DMS114 treated with DMSO at 0.1 percent for 48 hours (cell line): ENCODE measurements around the gene ZSCAN2.
"Not testable (repeated sequence)": the region's sequence is repeated elsewhere in the genome, so short reads cannot be mapped to it uniquely, and the experiment has no call there.

Source experiments
- DNase-seq: peaks from one replicate; lab custom pipeline; 2025; ENCODE audit not compliant: unreplicated experiment; lab: John Stamatoyannopoulos, UW

The ZSCAN2 gene

DNA sequence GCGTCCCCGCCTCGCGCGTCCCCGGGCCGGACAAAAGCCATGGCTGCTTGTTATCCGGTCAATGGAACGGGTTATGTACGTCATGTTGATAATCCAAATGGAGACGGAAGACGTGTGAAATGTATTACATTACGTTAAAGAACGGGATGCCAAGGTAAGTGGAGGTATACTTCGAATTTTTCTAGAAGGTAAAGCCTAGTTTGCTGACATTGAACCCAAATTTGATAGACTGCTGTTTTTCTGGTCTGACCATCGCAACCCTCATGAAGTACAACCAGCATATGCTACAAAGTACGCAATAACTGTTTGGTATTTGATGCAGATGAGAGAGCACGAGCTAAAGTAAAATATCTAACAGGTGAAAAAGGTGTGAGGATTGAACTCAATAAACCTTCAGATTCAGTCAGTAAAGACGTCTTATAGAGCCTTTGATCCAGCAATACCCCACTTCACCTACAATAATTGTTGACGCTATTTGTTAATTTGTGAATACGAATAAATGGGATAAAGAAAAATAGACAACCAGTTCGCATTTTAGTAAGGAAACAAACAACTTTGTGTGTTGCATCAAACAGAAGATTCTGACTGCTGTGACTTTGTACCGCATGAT, 33.5 kb downstream of the ZSCAN2 start:
- no peak for DNase-seq

DNA sequence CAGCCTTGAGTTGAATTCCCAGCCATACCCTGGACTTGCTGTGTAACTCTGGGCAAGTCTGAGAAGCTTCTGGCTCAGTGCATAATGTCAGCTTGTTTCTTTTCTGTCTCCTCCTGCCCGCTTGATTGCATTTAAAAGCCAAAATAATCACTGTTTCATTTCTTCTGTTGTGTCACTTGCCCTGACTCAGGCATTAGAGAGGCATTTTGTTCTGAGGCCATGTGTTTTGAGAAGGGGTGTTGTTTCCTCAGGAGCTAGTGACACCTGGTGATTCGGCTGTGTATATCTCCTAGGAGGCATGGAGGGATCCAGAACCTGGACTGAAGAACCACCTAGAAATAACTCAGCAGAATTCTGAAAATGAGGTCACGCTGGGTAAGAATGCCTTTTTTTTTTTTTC, 37.3 kb downstream of the ZSCAN2 start:
- DNase-seq = no peak

- not testable (repeated sequence) for DNase-seq
Observed at GRCh38 chr15:84641871-84642270, 41.1 kb downstream of the ZSCAN2 start.

DNA sequence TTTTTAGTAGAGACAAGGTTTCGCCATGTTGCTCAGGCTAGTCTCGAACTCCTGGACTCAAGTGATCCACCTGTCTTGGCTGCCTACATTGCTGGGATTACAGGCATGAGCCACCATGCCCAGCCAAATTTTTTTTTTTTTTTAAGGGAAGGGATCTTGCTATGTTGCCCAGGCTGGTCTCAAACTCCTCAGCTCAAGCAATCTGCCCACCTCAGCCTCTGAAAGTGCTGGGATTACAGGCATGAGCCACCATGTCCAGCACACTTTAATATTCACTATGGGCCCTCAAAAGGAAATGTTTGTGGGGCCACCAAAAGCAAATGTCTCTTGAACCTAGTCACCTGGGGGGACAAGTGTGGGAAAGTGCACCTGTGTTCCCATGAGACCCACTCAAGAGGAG, 41.8 kb downstream of the ZSCAN2 start:
- DNase-seq = not testable (repeated sequence)

DNA sequence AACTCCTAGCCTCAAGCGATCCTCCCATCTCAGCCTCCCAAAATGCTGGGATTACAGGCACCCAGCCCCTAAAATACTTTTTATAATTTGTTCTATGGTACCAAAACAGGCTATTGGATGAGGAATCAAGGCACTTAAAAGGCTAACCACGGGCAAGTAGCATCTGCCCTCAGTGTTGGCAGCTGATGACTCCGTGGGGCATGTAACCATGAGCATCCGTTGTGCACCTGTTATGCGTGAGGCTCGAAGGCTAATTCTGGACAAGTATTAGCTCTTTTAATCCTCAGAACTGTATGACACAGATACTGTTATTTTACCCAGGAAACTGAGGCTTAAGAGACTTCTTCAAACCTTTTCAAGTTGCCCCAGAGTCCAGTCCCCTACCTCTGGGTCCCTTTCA, 43.0 kb downstream of the ZSCAN2 start:
- no peak for DNase-seq

DNA sequence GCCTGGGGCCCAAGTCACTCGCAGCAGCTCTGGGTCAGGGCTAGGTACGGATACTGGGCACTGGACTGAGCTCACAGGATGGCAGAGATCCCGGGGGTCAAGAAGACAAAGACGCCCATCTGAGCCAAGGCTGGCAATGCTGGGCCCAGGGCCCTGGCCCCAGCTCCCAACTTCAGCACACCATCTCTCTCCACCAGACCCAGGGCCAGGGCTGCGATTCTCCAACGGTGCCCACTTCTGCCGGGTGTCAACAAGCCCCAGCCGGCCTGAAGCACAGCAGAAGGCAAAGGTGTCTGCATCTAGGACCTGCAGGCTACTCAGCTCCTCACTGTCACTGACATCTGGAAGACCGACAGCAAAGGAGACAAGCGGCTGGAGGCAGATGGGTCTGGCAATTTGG, 44.7 kb downstream of the ZSCAN2 start:
- DNase-seq = no peak

- DNase-seq = no peak
Observed at GRCh38 chr15:84645997-84646396, 45.2 kb downstream of the ZSCAN2 start.

DNA sequence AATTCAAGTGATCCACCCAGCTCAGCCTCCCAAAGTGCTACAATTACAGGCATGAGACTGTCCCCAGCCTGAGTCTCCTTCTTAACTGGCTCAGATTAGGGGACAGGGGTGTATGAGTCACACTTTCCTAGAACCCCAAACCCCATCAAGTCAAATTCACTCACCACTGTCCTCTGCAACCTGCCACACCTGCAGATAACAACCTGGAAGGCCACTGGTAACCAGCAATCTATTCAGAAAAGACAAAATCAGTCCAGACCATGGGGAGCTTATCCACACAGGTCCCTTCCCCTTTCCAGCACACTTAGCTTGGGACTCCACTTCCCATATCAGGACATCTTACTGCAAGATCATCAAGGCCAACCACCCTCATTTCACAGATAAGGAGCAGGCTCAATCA, 46.9 kb downstream of the ZSCAN2 start:
- no peak for DNase-seq

GRCh38 chr15:84648539-84648938, 47.7 kb downstream of the ZSCAN2 start:
- no peak for DNase-seq

- no peak for DNase-seq
Observed at GRCh38 chr15:84649706-84650105, 48.9 kb downstream of the ZSCAN2 start.

DNA sequence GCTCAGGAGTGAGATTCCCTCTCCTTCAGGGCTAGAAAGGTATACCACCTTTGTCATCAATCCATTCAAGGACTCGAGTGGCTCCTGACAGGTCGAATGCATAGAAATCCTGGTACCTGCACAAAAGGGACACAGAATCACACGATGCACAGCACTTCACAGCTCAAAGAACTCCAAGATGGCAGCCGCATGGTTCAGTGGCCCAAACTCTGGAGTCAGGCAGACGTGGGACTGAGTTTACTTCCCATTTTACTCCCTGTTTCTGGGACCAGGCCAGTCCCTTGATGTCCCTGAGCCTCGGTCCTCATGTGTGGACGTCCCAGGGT, 52.7 kb downstream of the ZSCAN2 start:
- no peak for DNase-seq

DNA sequence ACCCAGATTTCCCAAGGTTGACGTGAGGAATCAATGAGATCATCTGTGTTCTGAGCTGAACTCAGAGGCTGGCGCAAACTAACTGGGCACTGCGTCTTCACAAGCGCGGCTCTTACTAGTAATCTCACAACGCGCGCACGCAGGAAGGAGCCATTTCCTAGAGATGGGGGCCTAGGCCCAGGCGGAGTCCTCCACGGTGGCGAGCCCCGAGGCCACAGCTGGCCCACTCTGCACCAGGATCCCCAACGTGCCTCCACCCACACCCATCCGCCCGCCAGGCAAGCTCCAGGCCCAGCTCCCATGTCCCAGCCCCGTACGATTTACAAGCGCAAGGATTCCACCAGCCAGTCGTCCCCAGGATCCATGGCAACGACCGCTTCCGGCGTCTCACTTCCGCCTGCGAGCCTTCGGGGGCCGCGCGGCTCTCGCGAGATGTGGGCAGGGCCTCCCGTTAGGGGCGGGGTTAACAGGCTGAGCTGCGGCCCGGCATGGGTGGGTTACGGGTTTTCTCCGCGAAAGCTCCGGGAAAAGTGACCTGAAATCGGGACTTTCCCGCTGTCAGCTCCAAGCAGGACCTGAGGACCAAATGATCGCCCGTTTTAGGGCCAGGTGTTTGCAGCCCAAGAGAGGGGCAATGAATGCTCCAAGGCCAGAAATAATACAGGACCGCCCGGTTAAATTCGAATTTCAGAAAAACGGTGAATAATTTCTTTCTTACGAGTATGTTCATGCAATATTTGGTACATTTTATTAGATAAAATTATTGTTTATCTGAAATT, 53.3 kb downstream of the ZSCAN2 start, which contains the start of gene WDR73:
Gene WDR73, minus strand, starts transcription at position 374 of the 779 bp plus-strand sequence. Its CDS starts 9 bp downstream, at position 365.
- DNase-seq = peak; percentile 87

DNA sequence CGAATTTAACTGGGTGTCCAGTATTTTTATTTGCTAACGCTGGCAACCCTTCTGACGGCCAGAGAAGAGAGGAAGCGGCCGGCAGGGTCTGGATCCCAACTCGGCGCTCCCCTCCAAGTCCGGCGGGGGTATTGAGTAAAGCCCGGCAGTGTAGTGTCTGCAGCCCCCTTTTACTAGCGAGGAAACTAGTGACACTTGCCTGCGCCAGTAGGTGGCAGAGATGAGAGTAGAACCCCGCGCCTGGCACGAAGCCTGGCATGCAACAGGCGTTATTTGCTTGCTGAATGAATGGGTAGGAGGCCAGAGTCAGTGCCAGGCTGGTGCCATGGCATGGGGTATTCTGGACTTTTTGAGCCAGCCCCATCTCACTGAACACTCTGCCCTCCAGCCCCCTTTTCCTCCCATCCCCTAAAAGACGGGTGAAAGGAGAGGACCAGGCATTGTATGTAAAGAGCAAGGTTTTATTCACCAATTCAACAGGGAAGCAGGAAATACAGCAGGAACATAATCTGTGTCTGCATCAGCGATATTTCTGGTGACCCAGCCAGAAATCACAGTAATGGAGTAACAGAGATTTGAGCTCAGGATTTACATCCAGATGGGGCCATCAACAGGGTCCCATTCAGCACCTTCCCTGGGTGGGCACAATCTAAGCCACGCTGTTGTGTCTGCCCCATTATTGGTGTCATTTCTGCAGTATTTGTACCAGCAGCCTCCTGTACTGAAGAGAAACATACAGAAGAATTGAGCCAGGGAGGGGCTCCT, 54.1 kb downstream of the ZSCAN2 start:
- DNase-seq = peak; percentile 80

DNA sequence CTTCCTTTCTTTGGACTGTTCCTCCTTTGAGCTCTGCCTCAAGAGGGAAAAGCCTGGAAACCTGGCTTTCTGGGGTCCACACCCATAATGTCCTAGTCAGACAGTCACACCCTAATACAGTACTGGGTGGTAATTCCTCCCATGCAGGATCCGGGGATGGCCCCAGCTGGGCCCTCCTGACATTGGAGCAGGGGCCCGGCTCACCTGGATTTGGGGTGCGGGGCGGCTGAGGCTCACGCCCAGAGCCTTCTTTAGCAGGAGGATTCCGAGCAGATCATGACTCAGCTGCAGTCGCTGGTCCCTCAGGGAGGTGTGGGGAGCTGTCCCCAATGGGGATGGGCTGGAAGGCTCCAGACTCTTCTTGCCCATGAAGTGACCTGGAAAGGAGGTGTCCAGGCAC, 56.2 kb downstream of the ZSCAN2 start:
- no peak for DNase-seq

GRCh38 chr15:84657748-84658079, 56.9 kb downstream of the ZSCAN2 start:
- DNase-seq = no peak

- peak; percentile 49 for DNase-seq
Observed at GRCh38 chr15:84658080-84658787, 57.4 kb downstream of the ZSCAN2 start, which contains the start of gene NMB. Gene NMB (minus strand): TSS chr15:84658199. CDS start chr15:84658152, 47 bp downstream.

GRCh38 chr15:84658788-84659411, 58.1 kb downstream of the ZSCAN2 start:
- DNase-seq = no peak

- no peak for DNase-seq
Observed at GRCh38 chr15:84659904-84660781, 59.3 kb downstream of the ZSCAN2 start.

- DNase-seq = no peak
Observed at GRCh38 chr15:84661001-84661400, 60.2 kb downstream of the ZSCAN2 start.

- DNase-seq = no peak
Observed at GRCh38 chr15:84666373-84666772, 65.6 kb downstream of the ZSCAN2 start.
